ENCODE data around the gene CTDSP1.
A peak's percentile ranks its signal among the peaks of the same experiment; 100 is the strongest.

The CTDSP1 gene

DNA sequence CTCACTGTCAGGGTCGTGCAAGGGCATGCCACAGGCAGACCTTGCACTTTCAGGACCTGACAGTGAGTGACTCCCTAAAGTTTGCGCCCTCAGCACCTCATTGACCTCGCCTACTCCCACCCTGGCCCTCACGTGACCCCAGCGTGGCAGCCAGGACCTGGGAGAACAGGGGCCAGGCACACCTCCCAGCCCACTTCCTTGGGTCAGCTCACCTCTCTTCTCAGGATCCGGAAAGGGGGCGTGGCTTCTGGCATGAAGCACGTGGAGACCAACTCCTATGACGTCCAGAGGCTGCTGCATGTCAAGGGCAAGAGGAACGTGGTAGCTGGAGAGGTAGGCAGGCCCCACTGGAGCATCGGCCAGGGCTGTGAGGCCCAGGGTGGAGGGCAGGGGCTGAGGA, 28.1 kb downstream of the CTDSP1 start:
- DNase-seq = no peak

DNA sequence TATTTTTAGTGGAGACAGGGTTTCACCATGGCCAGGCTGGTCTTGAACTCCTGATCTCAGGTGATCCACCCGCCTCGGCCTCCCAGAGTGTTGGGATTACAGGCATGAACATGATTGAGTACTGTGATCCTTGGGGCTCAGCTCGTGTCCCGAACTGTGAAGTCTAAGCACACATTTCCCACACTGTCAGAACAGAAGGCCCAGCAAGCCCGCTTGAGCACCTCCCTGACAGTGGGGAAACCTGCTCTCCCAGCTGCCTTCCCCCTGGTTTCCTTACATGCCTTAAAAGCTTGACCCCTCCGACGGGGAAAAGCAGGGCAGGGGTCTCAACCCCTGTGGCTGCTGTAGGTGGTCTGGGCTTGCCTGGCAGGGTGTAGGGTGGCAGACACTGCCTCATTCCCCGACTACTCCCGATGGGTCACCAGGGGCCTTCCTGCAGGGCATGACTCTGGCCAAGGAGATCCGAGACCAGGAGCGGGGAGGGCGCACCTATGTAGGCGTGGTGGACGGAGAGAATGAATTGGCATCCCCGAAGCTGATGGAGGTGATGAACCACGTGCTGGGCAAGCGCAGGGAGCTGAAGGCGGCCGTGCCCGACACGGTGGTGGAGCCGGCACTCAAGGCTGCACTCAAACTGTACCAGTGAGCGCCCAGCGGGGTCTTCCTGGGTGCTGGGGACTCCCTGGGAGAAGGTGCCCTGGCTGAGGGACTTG, 29.3 kb downstream of the CTDSP1 start:
- no peak for DNase-seq

DNA sequence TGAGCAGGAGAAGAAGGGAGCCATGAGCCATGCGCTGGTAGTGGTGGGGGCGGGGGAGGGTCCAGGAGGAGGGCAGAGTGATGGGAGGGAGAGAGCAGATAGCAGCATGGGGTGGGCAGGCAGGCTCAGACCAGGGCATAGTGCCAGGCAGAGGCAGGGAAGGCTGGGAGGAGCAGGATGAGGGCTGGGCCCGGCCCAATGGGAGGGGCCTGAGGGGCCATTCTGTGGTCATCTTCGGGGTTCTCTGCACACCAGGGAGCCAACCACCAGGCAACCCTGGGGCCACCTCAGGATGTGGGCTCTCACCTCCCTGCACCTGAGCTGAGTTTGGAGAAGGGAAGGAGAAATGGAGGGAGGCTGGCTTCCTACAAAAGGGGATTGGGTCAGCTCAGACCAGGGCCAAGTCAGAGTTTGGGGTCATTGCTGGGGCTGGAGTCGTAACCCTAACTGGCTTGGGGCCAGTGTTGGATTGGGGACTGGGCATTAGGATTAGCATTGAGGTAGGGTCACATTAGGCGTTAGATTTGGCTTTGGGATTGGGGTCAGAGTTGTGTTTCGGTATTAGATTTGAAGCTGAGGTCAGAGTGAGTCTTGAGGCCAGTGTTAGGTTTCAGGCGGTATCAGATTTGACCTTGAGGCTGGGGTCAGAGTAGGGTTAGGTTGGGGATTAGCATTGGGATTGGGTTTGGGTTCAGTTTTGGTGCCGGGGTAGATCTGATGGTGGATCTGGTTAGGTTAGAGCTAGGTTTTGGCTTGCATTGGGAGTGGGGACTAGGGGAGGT, 30.4 kb downstream of the CTDSP1 start:
- DNase-seq = no peak

DNA sequence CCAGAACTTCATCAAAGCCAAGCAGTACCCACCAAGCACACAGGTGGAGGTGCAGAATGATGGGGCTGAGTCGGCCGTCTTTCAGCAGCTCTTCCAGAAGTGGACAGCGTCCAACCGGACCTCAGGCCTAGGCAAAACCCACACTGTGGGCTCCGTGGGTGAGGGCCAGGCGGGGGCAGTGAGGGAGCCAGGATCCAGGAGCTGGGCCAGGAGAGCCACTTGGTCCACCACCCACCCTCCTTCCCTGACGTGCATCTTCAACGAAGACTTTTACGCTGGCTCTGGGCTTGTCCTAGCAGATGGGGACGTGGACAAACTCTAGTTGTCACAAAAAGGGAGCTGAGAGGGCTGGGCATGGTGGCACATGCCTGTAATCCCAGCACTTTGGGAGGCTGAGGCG, 31.1 kb downstream of the CTDSP1 start:
- no peak for DNase-seq

GRCh38 chr2:218431878-218432277, 32.2 kb downstream of the CTDSP1 start:
- no peak for DNase-seq

DNA sequence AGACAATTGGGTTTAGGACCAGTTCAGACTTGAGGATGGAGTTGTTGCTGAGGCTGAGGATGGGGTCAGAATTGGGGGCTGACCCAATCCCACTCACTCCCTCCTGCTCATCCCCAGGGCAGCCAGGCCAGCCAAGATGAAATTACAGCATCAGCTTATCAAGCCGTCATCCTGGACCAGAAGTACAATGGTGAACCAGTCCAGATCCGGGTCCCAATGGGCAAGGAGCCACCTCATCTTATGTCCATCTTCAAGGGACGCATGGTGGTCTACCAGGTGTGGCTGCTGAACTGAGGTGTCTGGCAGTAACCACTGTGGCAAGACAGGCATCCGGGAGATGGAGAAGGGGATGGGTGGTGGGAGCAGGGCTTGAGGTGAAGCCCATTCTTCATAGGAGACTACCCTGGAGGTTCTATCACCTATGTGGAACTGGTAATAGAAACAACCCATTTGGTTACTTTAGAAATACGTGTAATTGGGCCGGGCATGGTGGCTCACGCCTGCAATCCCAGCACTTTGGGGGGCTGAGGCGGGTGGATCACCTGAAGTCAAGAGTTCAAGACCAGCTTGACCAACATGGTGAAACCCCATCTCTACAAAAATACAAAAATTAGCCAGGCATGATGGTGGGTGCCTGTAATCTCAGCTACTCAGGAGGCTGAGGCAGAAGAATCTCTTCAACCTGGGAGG, 33.2 kb downstream of the CTDSP1 start:
- DNase-seq = no peak

GRCh38 chr2:218434456-218434855, 34.8 kb downstream of the CTDSP1 start:
- DNase-seq = no peak

DNA sequence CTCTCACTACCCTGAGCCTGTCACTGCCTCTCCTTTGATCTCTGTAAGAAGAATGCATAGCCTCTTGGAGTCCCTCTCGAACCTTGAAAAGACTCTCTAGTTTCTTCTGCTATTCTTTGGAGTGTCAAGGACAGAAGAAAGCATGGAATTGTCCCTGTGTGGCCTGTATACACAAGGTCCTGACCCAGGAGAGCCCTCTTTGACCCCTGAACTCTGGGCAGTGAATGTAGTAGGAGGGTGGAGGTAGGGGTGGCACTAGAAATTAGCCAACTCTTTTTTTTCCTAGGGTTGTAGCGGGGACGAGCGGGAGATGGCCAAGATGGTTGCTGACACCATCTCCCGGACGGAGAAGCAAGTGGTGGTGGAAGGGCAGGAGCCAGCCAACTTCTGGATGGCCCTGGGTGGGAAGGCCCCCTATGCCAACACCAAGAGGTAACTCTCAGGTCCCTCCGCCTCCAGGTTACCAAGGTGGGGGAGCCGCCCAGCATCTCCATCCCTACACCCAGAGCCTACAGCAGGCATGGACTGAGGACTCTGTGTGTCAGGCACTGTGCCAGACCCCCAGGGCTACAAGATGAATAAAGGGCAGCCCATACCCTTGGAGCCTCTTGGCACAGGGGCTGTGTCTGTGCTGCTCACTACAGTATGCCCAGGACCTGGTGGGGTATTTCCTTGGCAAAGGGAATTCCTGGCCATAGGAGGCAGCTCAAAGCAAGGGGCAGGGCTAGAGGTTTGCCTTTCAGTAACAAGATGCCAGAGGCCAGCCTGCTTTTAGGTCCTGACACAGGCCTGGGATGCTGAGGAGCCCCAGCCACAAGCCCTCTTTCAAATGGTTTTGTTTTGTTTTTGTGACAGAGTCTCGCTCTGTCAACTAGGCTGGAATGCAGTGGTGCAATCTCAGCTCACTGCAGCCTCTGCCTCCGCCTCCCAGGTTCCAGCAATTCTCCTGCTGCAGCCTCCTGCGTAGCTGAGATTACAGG, 35.6 kb downstream of the CTDSP1 start:
- no peak for DNase-seq

DNA sequence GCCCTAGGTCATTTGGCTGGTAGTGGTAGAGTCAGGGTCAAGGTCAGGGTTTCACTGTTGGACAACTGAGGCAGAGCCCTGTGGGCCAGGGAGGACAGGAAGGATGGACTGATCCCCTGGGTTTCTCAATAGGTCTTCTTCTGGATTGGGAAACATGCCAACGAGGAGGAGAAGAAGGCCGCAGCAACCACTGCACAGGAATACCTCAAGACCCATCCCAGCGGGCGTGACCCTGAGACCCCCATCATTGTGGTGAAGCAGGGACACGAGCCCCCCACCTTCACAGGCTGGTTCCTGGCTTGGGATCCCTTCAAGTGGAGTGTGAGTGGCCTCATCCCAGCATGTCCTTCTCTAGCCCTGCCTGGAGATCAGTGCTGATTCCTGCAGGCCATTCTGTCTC, 37.3 kb downstream of the CTDSP1 start:
- DNase-seq = no peak

GRCh38 chr2:218437969-218438368, 38.3 kb downstream of the CTDSP1 start:
- DNase-seq = no peak

DNA sequence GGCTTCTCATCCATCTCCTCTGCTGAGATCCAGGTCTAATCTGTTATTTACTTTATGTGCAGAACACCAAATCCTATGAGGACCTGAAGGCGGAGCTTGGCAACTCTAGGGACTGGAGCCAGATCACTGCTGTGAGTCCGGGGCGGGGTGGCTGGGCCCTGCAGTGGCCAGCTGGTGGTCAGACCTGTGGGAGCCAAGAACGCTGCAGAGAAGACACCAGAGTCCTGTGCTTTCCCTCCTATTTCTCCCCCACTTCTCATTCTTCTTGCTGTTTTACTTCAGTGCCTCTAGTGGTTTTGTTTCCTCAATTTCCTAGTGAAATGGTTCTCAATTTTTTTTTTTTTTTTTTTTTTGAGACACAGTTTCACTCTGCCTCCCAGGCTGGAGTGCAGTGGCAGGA, 38.9 kb downstream of the CTDSP1 start:
- DNase-seq = no peak

GRCh38 chr2:218444692-218445357, 45.2 kb downstream of the CTDSP1 start:
- no peak for DNase-seq

GRCh38 chr2:218445602-218446001, 45.9 kb downstream of the CTDSP1 start:
- no peak for DNase-seq

GRCh38 chr2:218446547-218446946, 46.9 kb downstream of the CTDSP1 start:
- DNase-seq = no peak

- DNase-seq = no peak
These were observed 47.4 kb downstream of the CTDSP1 start for GRCh38 chr2:218447072-218447471.

DNA sequence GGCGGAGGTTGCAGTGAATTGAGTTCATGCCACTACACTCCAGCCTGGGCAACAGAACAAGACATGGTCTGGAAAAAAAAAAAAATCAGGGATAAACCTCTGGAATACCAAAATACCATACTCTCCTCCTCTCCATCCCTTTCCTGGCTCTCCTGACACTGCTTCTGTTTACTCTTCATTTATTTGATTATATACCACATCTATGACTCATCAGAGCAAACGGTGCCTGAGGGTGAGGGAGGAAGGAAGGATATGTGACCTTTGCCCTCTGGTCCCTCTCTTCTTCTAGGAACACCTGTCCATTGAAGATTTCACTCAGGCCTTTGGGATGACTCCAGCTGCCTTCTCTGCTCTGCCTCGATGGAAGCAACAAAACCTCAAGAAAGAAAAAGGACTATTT, 49.3 kb downstream of the CTDSP1 start:
- peak; percentile 5 to 21 for DNase-seq

DNA sequence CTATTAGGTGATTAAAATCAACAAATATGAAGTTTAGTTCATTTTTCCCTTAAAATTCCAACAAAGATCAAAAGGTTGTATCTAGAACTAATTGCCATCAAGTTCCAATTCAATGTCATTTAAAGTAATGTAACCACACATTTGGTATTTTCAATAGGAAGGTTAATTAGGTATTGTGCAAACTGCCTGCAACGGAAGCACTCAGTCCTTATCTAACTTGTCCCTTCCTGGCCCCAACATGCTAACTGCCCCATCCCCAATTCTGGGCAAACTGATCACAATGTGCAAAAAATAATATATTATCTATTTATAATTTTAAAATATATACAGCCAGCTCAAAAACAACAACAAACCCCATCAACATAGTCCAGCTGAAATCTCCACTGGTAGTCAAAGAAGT, 52.4 kb downstream of the CTDSP1 start:
- DNase-seq = no peak
